HCT116 (cell line): ENCODE results near the gene COPS3. TPM values are rescaled to one million over a fixed set of nuclear protein-coding genes. Genes with fewer than 3 reads are reported as not detected.

Source experiments
- ATAC-seq: fragments of 200-7000 bp; cut with Tn5 transposase; 2 replicates; pipeline ENCODE4 v1.9.1; 2020; ENCODE audit warnings: mild to moderate bottlenecking, moderate library complexity
- BruUV-seq: library from RNA; stranded (reverse); fragments of 400-500 nt; replicated peaks from 2 replicates; lab custom pipeline; 2021; lab: Mats Ljungman, UMichigan
- CTCF ChIA-PET: fragments of 300-600 bp; sonication (Branson Sonifier 250); formaldehyde crosslinking; loops from one replicate; lab custom pipeline; 2021; ENCODE audit warnings: antibody characterized with exemption; lab: Charles Lee
- POLR2A ChIA-PET: fragments of 300-600, 350-600 bp; sonication (Branson Sonifier 250); formaldehyde crosslinking; loops from one replicate; lab custom pipeline; 2021; ENCODE audit warnings: antibody characterized with exemption; lab: Charles Lee
- RAD21 ChIA-PET, 2 experiments: fragments of 300-600 bp; sonication (Branson Sonifier 250); formaldehyde crosslinking; loops; one replicate each; lab custom pipeline; 2023; ENCODE audit warnings: low total read pairs in 2 of 2; ENCODE audit not compliant: uncharacterized antibody in 2 of 2, unreplicated experiment in 2 of 2, low non-redundant PET in 1 of 2; lab: Charles Lee
- DNase-seq: peaks from one replicate; pipeline ENCODE4 v3.0.0-alpha.2; 2010; ENCODE audit warnings: low read depth, low spot score
- H2AFZ ChIP-seq: fragments of 200-600 bp; shearing (Covaris generic), sonication (generic); 2 replicates; pipeline ENCODE4 v1.6.1; 2017; ENCODE audit warnings: low read depth, mixed run types, mixed read lengths, antibody characterized with exemption, low read length; ENCODE audit not compliant: poor library complexity, severe bottlenecking
- H3K27ac ChIP-seq: 2 replicates; pipeline ENCODE4 v1.5.1; 2012; ENCODE audit warnings: low read depth, low read length
- H3K27me3 ChIP-seq: fragments of 200-600 bp; sonication (generic); 2 replicates; pipeline ENCODE4 v1.6.1; 2016; ENCODE audit warnings: mixed run types, low read length, mixed read lengths; ENCODE audit not compliant: insufficient read depth
- H3K36me3 ChIP-seq, 2 experiments: fragments of 200-500 bp in 1 of 2; fragments of 200-600 bp in 1 of 2; sonication (Bioruptor generic) in 1 of 2; sonication (generic) in 1 of 2; 2 replicates each; pipeline versions ENCODE4 v1.5.1 to v1.6.1; 2014 to 2016; ENCODE audit warnings: low read length in 2 of 2, inconsistent platforms in 1 of 2, mixed read lengths in 1 of 2, mixed run types in 1 of 2; ENCODE audit not compliant: insufficient read depth in 2 of 2, control insufficient read depth in 1 of 2
- H3K4me1 ChIP-seq, 2 experiments: fragments of 200-600 bp in 1 of 2; sonication (generic) in 1 of 2; 2 replicates each; pipeline versions ENCODE4 v1.5.1 to v1.6.1; 2012 to 2017; ENCODE audit warnings: low read length in 2 of 2, inconsistent platforms in 1 of 2, mild to moderate bottlenecking in 1 of 2, mixed read lengths in 1 of 2, mixed run types in 1 of 2, moderate library complexity in 1 of 2; ENCODE audit not compliant: insufficient read depth in 2 of 2, control insufficient read depth in 1 of 2
- H3K4me2 ChIP-seq: fragments of 200-600 bp; sonication (generic); 2 replicates; pipeline ENCODE4 v1.6.1; 2017; ENCODE audit warnings: mixed run types, low read length, mixed read lengths
- H3K4me3 ChIP-seq, 2 experiments: fragments of 200-600 bp in 1 of 2; sonication (generic) in 1 of 2; replicated peaks in 1 of 2; 2 replicates each; pipeline ENCODE4 v1.5.1; 2011 to 2016; ENCODE audit warnings: low read length in 2 of 2, control low read depth in 1 of 2, low read depth in 1 of 2, mild to moderate bottlenecking in 1 of 2, mixed read lengths in 1 of 2, mixed run types in 1 of 2
- H3K79me2 ChIP-seq: fragments of 200-600 bp; sonication (generic); 2 replicates; pipeline ENCODE4 v1.6.1; 2017; ENCODE audit warnings: mild to moderate bottlenecking, mixed run types, low read length, moderate library complexity, mixed read lengths; ENCODE audit not compliant: insufficient read depth
- H3K9ac ChIP-seq: fragments of 200-600 bp; sonication (generic); 2 replicates; pipeline ENCODE4 v1.6.1; 2016; ENCODE audit warnings: low read length, mixed read lengths
- H3K9me2 ChIP-seq: fragments of 200-600 bp; sonication (generic), shearing (Covaris generic); 2 replicates; pipeline ENCODE4 v1.6.1; 2017; ENCODE audit warnings: mixed run types, mild to moderate bottlenecking, moderate library complexity; ENCODE audit not compliant: insufficient read depth
- H3K9me3 ChIP-seq, 2 experiments: fragments of 200-500 bp in 1 of 2; fragments of 200-600 bp in 1 of 2; sonication (Bioruptor generic) in 1 of 2; sonication (generic) in 1 of 2; 2 replicates each; pipeline ENCODE4 v1.6.1; 2014 to 2017; ENCODE audit warnings: low read length in 2 of 2, mixed read lengths in 2 of 2, inconsistent platforms in 1 of 2, low read depth in 1 of 2, mild to moderate bottlenecking in 1 of 2, mixed run types in 1 of 2, moderate library complexity in 1 of 2; ENCODE audit not compliant: control insufficient read depth in 1 of 2, insufficient read depth in 1 of 2
- H4K20me1 ChIP-seq: fragments of 200-600 bp; sonication (generic), shearing (Covaris generic); 2 replicates; pipeline ENCODE4 v1.6.1; 2017; ENCODE audit warnings: mixed run types, mild to moderate bottlenecking, moderate library complexity; ENCODE audit not compliant: insufficient read depth
- EGR1 ChIP-seq: IDR thresholded peaks from 2 replicates; pipeline ENCODE4 v1.6.1; 2012; ENCODE audit warnings: low read depth
- ELF1 ChIP-seq: IDR thresholded peaks from 2 replicates; pipeline ENCODE4 v1.6.1; 2012; ENCODE audit warnings: low read depth, borderline replicate concordance
- EZH2 ChIP-seq: fragments of 200-600 bp; sonication (generic); IDR thresholded peaks from 2 replicates; pipeline ENCODE4 v1.6.1; 2017; ENCODE audit warnings: antibody characterized with exemption, mixed run types
- EZH2phosphoT487 ChIP-seq: fragments of 200-600 bp; IDR thresholded peaks from 2 replicates; pipeline ENCODE4 v1.6.1; 2018; ENCODE audit warnings: antibody characterized with exemption, borderline replicate concordance
- FOSL1 ChIP-seq: IDR thresholded peaks from 2 replicates; pipeline ENCODE4 v1.6.1; 2012; ENCODE audit warnings: low read depth
- JUND ChIP-seq: IDR thresholded peaks from 2 replicates; pipeline ENCODE4 v1.6.1; 2012
- POLR2A ChIP-seq: IDR thresholded peaks from 2 replicates; pipeline ENCODE4 v1.7.0; 2011; ENCODE audit warnings: borderline replicate concordance; ENCODE audit not compliant: insufficient read depth, insufficient read length; ENCODE audit errors: extremely low read depth
- POLR2AphosphoS5 ChIP-seq: IDR thresholded peaks from 2 replicates; pipeline ENCODE4 v1.6.1; 2011; ENCODE audit warnings: mild to moderate bottlenecking, low read depth, low read length, moderate library complexity
- SP1 ChIP-seq: IDR thresholded peaks from 2 replicates; pipeline ENCODE4 v1.6.1; 2012; ENCODE audit warnings: low read depth
- SRF ChIP-seq: IDR thresholded peaks from 2 replicates; pipeline ENCODE4 v1.6.1; 2012; ENCODE audit warnings: low read depth
- TCF7L2 ChIP-seq: IDR thresholded peaks from 2 replicates; pipeline ENCODE4 v1.7.0; 2011; ENCODE audit warnings: borderline replicate concordance, inconsistent platforms; ENCODE audit not compliant: insufficient read depth, insufficient read length; ENCODE audit errors: extremely low read depth
- ZFX ChIP-seq: fragments of 450-650 bp; IDR thresholded peaks from 2 replicates; pipeline ENCODE4 v1.6.1; 2017
- ZNF274 ChIP-seq: fragments of 200-500 bp; sonication (Bioruptor generic); IDR thresholded peaks from 2 replicates; pipeline ENCODE4 v1.6.1; 2014; ENCODE audit warnings: mild to moderate bottlenecking, low read depth, low read length, inconsistent platforms
- intact Hi-C: fragments of 100-400 bp; cut with micrococcal nuclease; formaldehyde crosslinking; loops from 2 replicates; pipeline ENCODE4 v1.10.0; 2022
- total RNA-seq: library from RNA; stranded (reverse); gene quantifications from one replicate; pipeline ENCODE4 v1.2.1, GENCODE V29; 2021; ENCODE audit not compliant: unreplicated experiment
- TF ChIP-seq, protein P1 (sequence below): IDR thresholded peaks from 2 replicates; pipeline ENCODE4 v1.6.1; 2012
- TF ChIP-seq, protein P2 (sequence below), 3 experiments: fragments of 200-600 bp in 1 of 3; sonication (generic) in 1 of 3; IDR thresholded peaks in 2 of 3; conservative IDR thresholded peaks in 1 of 3; 2 replicates each; pipeline ENCODE4 v1.5.1; 2012 to 2017; ENCODE audit warnings: low read depth in 2 of 3, low read length in 2 of 3, antibody characterized with exemption in 1 of 3, borderline replicate concordance in 1 of 3, control low read depth in 1 of 3, mild to moderate bottlenecking in 1 of 3, mixed read lengths in 1 of 3, mixed run types in 1 of 3, moderate library complexity in 1 of 3; ENCODE audit not compliant: insufficient read depth in 1 of 3

COPS3 gene
- total RNA-seq, 1 experiment from 2014 or later: 99.0 TPM

DNA sequence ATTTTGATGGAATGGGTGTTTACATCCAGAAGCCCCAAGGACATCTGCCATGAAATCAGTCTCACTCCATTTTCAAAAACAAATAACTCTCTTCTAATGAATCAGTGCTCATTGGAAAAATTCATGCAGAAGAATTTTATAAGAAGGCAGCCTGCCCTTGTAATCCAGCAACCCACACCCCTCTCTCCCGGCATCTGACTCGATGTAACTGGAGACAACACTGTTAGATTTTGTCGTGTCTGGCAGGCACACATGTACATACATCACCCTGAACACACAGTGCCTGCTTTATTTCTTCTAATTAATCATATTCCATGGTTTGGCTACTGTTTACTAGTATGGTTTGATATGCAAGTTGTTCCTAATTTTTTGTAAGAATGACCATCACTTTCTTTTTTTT is 63.1 kb downstream of the COPS3 start:
- peaks cover 6 to 34% of the 10 kb centered on the region in 2 experiments; a peak in 3 of 4 replicates for H3K36me3 ChIP-seq
- H3K4me3 ChIP-seq: no peak overlapping the region
- intact Hi-C loops: no loop called here
- H3K9me3 ChIP-seq: no peaks in the 10 kb centered on the region
- no peaks in the 10 kb centered on the region for H4K20me1 ChIP-seq
- no peak for DNase-seq
- POLR2A ChIA-PET: no interaction called here
- no peak overlapping the region for H3K4me2 ChIP-seq
- BruUV-seq: no TSS peak
- TF ChIP-seq POLR2AphosphoS5 (no peak), SP1 (no peak), JUND (no peak), FOSL1 (no peak), ZNF274 (no peak), TCF7L2 (no peak), EZH2 (no peak), ELF1 (no peak), ZFX (no peak), EZH2phosphoT487 (no peak), SRF (no peak), EGR1 (no peak)
- TF ChIP-seq, protein P1, sequence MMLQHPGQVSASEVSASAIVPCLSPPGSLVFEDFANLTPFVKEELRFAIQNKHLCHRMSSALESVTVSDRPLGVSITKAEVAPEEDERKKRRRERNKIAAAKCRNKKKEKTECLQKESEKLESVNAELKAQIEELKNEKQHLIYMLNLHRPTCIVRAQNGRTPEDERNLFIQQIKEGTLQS: no peak
- RAD21 ChIA-PET: no interaction called here
- H3K9ac ChIP-seq: no peak overlapping the region
- H3K4me1 ChIP-seq: no peaks in the 10 kb centered on the region
- H3K9me2 ChIP-seq: no peaks in the 10 kb centered on the region
- no peak overlapping the region for H3K27ac ChIP-seq
- H3K27me3 ChIP-seq: no peaks in the 10 kb centered on the region
- ATAC-seq: no peak
- H2AFZ ChIP-seq: no peak overlapping the region
- H3K79me2 ChIP-seq: no peaks in the 10 kb centered on the region
- CTCF ChIA-PET: no interaction called here

DNA sequence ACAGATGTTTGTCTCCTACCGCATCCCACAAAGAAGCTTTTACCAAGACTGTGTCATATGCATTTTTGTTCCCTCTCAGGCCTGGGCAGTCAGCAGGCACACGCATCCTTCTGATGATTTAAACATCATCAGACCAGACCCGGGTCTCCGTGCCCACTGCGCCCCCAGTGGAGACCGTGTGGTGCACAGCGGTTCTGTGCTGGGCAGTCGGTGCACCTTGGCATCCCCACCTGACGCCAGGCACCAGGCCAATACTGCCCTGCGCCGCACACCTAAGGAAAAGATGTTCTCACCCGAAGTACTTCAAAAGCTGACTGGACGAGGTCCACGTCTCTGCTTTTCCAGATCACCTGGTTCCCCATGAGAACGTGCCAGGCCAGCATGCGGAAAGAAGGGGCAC is 64.3 kb downstream of the COPS3 start:
- Histone ChIP-seq H2AFZ (no peak overlapping the region), H3K27ac (no peak overlapping the region), H3K79me2 (no peaks in the 10 kb centered on the region), H3K9me2 (no peaks in the 10 kb centered on the region), H3K9me3 (no peaks in the 10 kb centered on the region), H3K4me2 (no peak overlapping the region), H3K36me3 (peaks cover 6 to 37% of the 10 kb centered on the region in 2 experiments; a peak in 3 of 4 replicates), H4K20me1 (no peaks in the 10 kb centered on the region), H3K4me1 (no peaks in the 10 kb centered on the region), H3K9ac (no peak overlapping the region), H3K4me3 (no peak overlapping the region), H3K27me3 (no peaks in the 10 kb centered on the region)
- POLR2A ChIA-PET: no interaction called here
- RAD21 ChIA-PET: no interaction called here
- intact Hi-C loops: no loop called here
- BruUV-seq: no TSS peak
- ATAC-seq (peak; percentile 59; the same call in 1 of the 2 replicates), DNase-seq (no peak)
- no peak for TF ChIP-seq POLR2A
- TF ChIP-seq, protein P2, sequence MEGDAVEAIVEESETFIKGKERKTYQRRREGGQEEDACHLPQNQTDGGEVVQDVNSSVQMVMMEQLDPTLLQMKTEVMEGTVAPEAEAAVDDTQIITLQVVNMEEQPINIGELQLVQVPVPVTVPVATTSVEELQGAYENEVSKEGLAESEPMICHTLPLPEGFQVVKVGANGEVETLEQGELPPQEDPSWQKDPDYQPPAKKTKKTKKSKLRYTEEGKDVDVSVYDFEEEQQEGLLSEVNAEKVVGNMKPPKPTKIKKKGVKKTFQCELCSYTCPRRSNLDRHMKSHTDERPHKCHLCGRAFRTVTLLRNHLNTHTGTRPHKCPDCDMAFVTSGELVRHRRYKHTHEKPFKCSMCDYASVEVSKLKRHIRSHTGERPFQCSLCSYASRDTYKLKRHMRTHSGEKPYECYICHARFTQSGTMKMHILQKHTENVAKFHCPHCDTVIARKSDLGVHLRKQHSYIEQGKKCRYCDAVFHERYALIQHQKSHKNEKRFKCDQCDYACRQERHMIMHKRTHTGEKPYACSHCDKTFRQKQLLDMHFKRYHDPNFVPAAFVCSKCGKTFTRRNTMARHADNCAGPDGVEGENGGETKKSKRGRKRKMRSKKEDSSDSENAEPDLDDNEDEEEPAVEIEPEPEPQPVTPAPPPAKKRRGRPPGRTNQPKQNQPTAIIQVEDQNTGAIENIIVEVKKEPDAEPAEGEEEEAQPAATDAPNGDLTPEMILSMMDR (IDR thresholded peaks at IDR 0.05 in 2 of 3, conservative IDR thresholded peaks at IDR 0.05 in 1 of 3; ENCODE audit: borderline replicate concordance in 1 of 3, insufficient read depth in 1 of 3, low read depth in 2 of 3, low read length in 2 of 3): peak in 2 of 3 experiments; percentile 18 to 23; a peak in 2 of 6 replicates
- CTCF ChIA-PET: no interaction called here
